ENCODE measurements around the gene FAM25C.
"Not testable (repeated sequence)": the region's sequence is repeated elsewhere in the genome, so short reads cannot be mapped to it uniquely, and the experiment has no call there.

DNA sequence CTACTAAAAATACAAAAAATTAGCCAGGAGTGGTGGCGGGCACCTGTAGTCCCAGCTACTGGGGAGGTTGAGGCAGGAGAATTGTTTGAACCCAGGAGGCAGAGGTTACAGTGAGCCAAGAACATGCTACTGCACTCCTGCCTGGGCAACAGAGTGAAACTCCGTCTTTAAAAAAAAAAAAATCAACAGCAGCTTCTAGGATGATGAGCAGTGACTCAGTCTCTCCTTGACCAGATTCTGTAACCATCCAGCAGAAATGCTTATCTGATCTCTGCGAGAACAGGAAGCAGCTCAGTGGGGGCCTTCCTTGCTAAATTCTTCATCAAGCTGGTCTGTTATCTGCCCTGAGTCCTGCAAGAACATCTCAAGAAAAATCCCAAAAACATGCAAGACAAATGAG is 5.5 kb downstream of the FAM25C start:
- not testable (repeated sequence) for TF ChIP-seq CTCF (IDR thresholded peaks at IDR 0.05); EZH2 (IDR thresholded peaks at IDR 0.05; ENCODE audit: borderline replicate concordance, insufficient read depth, low read depth, low read length, poor library complexity, severe bottlenecking)
